Raji (cell line): ENCODE data around the gene LACTB.

Experiments used
- POLR2A ChIP-seq: IDR thresholded peaks from 2 replicates; pipeline ENCODE4 v1.6.1; 2011; ENCODE audit warnings: low read depth, low read length, control low read depth; ENCODE audit not compliant: insufficient read depth

LACTB gene

DNA sequence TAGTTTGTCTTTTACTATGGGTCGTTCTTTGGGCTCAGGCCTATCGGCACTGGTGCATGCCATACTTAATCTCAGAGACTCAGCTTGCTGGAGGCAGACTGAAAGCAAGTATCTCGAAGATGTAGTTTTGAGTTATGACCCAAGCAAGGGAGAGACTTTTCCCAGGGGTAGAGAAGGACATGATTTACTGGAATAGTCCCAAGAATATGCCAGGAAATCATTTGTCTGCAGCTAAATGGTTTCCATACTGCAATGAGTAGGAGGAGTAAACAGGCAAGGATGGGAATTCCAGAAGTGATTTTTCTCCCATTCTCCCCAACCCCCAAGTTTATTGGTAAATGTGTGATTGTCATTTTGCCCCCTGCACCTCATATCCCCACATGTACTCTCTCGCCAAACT lies 35.4 kb upstream of the LACTB start:
- no peak for TF ChIP-seq POLR2A

DNA sequence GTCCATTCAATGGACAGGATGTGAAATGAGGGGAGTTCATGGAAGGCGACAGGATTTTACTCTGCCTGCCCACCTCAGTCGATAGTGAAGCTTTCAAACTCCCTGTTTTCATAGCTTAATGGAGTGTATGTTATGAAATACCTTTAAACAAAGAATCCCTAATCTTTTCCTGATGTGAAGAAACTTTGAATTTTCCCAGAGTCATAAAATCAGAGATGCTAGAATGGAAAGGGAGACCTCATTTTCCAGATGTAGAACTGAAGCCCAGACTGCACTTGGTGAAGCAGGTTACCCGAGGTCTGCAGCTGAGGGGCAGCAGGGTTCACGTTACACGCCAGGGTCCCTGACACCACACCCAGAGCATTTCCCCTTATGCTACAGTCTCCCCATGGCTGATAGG lies 34.7 kb upstream of the LACTB start:
- no peak for TF ChIP-seq POLR2A

DNA sequence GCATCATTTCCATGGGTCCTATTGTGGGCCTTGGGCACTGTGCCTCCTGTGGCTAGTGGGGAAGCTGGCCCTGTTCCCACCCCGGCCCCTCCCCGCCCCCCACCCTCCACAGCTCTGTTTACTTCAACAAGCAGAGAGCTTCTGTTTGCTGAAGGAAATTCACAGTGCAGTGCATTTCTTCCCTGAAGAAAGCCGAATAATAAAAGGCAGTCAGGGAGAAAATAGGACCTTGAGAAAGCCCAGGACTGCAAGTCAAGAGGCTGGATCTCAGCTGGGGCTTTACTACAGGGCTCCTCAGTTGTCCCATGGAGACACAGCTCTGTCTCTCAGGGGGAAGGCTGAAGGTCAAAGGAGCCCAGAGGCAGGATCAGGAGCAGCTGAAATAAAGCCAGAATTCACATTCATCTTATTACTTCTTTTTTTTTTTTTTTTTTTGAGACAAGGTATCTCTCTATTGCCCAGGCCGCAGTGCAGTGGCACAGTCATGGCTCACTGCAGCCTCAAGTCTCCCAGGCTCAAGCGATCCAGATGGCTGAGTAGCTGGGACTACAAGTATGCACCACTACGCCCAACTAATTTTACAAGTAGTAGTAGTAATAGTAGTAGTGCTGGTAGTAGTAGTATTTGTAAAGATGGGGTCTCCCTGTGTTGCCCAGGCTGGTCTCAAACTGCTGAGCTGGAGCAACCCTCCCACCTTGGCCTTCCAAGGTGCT lies 33.0 kb upstream of the LACTB start:
- TF ChIP-seq POLR2A, result no peak

DNA sequence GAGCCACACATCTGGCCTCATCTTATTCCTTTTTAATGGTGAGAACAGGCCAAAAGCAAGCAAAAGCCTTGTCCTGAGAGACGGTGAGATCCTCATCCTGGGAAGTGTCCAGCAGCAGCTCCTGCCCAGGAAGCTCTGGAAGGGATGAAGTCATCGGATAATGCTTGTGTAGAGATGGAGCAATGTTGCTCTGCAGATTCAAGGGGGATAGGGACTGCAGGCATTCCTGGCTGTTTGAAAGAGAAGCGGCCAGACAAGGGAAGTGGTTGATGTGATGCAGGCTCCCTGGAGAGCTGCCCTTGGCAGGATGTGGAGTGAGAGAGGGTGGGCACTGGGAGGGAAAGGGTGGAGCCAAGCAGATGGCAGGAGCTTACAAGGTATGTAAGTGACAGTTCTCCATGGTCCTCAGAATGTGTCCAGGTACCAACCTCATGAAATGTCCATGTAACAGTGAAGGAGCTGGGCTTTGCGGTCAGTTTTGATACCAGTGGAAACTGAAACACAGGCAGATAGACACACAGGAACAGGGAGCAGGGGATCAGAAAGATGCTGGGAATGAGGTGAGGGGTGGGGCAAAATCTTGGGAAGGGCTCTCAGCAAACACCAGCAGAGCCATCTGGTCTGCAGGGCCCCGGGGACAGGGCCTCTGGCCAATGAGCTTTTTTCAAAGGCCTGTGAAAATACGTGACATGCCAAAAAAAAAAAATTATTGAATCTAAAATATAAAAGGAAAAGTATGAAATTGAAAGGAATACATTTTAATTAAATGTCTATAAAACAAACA lies 32.2 kb upstream of the LACTB start:
- TF ChIP-seq POLR2A, result no peak

DNA sequence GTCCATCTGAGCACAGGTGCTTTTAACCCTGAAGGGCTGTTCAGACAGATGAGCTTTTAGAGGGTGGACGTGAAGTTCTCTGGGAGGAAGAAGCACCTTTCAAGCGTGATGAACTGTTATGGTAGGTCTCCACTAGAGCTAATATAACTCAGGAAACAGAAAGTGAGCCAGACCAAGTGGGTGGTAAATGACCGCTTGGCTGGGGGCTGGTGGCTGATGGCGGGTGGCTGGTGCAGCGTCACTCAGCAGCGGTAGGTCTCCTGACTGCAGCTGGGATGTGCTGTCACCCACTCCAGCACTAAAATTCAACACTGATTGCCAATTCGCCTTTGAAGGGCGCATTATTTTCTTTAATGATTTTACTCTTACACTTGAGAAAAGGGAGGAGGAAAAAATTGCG lies 31.2 kb upstream of the LACTB start:
- TF ChIP-seq POLR2A, result no peak

DNA sequence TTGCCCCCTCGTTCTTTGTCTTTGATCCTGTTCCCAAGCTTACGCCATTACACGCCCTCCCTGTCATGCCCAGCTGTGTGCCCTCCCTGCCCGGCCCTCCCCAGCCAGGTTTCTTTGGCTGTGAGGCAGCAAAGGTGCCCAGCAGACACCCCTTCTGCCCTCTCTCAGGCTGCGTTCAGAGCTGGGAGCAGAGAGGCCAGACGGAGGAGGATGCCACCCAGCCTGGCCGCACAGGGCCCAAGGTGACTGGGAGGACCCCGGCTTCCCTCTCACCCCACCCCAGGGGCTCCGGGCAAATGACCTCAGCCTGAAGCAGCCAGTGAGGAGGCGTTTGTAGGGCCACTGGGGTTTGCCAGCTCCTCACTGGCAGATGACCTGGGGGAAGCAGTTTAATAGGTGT lies 30.8 kb upstream of the LACTB start:
- TF ChIP-seq POLR2A, result no peak

DNA sequence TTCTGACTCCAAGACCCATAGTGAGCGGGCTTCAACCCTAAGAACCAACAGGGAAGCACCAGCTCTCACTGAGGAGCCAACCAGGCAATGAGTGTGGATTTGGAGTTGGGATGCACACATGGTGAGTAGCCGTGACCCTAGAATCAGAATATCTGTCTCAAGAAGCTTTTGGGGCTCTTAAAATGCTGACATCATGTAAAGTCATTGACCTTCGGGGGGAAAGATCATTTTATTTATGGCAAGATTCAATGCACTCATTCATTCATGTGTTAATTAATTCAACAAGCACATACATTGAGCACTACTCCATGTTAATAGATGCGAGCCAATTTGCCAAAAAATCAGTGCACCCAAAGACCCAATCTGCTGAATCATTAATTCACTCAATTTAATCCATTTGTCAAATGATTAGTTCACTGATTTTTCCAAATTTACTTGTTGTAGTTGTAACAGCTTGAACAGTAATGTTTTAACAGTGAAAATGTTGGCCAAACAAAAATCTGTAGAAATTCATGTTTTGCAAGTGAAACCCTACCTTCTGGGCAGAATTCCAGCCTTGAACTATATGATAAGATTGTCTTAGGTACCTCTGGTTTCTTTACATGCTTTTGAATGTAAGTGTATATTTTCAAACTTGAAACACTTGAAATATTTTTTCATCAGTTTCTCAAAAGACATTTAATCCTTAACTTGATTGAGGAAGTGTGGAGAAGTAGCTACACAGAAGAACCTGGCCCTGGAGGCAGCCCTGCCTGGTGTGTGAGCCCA lies 29.8 kb upstream of the LACTB start:
- no peak for TF ChIP-seq POLR2A

DNA sequence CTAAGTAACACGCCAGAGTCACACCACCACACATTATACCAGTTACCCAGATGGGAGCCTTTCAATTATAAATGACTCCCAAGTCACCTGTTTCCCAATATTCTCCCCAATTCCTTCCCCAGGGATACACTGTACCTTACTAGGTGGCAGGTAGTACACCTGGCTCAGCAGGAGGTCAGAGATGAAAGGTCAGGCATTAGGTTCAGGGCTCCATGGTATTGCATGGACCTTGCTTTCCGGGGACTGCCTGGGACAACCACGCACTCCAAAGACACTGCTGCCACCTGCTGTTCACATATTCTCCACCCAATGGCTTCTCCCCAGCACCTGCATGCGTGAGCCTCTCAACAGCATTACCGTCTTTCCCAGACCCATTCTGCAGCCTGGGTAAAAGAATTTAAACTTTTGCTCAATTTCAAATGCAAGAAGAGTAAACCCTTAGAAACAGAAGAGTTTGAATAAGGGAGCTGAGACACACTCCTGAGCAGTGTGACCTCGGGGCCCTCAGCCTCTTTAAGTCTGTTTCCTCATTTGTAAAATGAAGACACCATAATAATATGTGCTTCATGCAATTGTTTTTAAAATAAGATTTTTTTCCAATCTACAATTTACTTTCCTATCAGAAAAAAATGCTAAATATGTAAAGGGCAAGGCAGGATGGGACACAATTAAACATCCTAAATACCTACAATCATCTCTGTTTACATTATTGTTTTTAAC lies 28.0 kb upstream of the LACTB start:
- no peak for TF ChIP-seq POLR2A

DNA sequence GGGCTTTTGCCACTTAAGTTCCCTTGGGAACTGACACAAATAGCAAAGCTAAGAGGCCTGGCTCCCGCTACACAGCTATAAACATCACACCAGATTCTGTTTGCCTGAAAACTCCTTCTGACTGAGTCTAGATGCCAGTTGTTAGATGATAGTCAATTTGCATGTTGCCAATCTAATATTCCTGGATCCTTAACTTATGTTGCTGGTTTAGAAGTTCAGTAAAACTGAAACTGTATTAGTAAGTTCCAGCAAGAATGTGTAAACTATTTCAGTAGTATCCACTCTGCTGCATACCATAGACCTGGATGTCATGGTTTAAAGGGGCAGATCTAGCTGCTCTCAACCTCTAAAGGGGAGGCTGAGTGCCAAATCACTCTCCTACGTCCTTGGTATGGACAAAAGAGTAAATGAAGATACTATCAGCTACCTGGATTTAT lies 27.1 kb upstream of the LACTB start:
- TF ChIP-seq POLR2A, result no peak

DNA sequence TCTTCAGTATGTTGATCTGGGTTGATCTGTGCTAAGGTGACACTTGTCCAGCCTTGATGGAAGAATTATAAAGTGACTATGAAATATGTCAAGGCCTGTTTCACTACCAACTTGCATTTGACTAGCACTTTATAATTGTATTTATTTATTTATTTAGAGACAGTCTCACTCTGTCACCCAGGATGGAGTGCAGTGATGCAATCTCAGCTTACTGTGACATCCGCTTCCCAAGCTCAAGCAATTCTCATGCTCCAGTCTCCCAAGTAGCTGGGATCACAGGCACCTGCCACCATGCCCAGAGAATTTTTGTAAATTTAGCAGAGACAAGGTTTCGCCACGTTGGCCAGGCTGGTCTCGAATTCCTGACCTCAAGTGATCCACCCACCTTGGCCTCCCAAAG lies 25.5 kb upstream of the LACTB start:
- TF ChIP-seq POLR2A, result no peak

DNA sequence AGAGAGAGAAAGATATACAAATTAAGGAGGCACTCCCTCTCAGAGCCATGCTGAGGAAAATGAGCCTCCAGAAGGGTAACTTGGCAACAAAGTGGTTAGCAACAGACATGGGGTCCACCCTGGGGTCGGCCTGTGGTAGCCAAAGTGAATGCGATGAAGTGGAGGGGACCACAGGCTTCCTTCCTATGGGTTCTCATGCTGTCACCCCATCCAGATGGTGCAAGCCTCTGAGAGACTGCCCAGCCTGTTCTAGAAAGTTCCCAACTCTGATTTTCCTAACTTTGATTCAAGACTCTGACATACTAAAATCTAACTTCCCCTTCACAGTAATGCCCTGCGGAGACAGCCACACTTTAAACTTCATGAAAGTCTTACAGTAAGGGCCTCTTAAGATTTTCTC lies 18.2 kb upstream of the LACTB start:
- TF ChIP-seq POLR2A, result no peak

DNA sequence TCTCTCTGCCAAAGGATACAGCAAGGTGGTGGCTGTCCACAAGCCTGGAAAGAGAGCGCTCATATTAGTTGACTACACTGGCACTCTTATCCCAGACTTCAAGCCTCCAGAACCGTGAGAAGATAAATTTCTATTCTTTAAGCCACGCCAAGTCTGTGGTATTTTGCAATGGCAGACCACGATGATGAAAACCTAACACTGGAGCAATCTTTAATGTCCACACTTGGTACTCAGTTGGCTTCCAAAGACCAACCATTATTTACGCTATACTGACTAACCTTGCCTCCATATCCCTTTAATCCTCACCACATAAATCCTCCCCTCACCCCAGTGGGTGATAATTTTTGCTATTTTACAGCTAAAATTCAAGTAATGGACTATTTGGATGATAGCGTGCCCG lies 16.9 kb upstream of the LACTB start:
- no peak for TF ChIP-seq POLR2A

DNA sequence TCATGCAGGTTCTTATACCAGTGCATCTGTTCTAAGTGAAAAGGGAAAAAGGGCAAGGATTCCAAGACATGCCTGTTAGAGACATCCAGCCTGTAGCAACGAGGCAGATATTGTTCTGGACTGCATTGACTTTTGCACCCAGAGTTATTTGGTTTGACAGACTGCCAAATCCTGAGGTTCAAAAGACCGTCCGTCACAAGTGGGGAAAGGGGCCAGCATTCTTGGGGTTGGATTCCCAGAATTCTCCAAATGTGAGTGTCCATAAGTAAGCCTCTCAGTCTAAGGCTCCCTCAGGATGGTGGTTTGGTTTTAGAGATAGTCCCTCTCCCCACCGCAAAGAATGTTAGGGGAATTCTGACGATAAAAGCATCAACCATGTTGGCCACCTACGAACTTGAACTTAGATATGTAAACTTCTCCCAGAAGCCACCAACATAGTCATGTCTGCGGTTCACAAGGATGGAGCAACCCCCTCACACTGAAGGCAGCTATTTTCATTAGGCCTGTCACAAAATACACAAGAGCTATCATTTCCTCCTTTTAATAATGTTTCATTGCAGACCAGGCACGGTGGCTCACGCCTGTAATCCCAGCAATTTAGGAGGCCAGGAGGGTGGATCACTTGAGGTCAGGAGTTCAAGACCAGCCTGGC lies 13.6 kb upstream of the LACTB start:
- no peak for TF ChIP-seq POLR2A

DNA sequence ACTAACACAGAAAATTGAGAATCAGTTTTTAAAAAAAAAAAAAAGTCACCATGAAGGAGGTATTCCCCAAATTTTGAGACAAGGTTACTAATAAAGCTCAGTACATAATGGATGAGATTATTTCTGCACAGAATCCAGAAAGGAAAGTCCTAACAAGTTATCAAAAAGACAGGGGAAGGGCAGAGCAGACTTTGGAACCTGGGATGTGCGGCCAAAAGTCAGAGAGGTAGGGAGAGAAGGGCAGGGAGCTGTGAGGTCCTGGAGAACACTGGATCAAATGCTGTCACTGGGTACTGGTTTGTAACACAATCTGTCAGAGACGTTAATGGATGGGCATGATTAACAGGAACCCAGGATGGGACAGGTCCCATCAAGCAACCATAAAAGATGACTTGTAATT lies 12.2 kb upstream of the LACTB start:
- no peak for TF ChIP-seq POLR2A

DNA sequence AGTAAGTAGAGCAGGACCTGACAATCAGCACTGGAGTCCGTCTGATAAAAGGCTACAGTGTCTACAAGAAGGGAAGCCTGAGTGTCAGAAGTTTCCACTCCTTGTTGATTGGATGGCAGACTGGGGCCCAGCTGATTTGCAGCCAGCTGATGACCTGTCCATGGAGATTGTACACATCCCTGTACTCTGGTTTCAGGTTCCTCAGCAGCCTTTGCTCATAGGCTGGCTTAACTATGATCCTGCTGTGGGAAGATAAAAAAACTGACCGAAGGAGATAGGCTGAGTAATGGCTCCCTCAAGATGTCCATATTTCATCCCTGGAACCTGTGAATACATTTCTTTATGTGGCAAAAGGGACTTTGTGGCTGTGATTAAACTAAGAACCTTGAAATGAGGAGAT lies 11.7 kb upstream of the LACTB start:
- TF ChIP-seq POLR2A, result no peak
